IPS-NIHi7 (cell line): ENCODE measurements around the gene WDR33.

ENCODE experiments used
- DNase-seq: peaks from one replicate; pipeline ENCODE4 v3.0.0; 2012; ENCODE audit warnings: mixed read lengths; ENCODE audit errors: extremely low spot score

WDR33 gene

GRCh38 chr2:127719301-127720218 lies 91.4 kb downstream of the WDR33 start:
- DNase-seq = no peak

DNA sequence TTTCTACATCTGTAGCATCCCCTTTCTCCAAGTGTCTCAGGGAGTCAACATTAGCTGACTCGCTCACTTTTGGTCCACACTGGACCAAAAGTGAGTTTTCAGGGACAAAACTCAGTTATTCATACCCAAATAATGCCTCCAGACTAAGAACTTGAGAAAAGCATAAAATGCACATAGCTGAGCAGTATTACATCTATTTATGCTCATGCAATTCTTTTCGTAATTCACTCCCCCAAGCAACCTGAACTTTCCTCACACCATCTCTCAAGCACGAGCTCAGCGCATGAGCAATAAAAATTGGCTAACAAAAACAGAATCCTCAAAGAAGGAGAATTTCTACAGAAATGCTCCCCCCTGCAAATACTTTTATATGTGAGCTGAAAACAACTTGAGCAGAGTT lies 92.7 kb downstream of the WDR33 start:
- DNase-seq = no peak

GRCh38 chr2:127715778-127716449 lies 95.1 kb downstream of the WDR33 start:
- DNase-seq = no peak

DNA sequence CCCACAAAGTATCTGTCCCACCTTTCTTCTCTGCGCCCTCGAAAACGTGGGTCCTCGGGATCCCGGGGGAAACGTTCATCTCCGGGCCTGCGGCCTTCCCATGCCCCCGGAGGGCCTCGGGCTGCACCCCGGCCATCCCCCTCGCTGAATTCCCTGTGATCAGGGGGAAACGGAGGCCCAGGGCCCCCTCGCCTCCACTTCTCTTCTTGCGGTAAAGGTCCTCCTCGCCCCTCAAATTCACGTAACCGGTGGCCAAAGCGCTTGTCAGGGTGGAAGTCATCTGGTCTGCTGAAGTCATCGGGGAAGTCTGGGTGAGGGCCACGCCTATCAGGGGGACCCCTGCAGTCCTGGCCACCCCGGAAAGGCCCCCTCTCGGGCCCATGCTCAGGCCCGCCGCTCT lies 97.4 kb downstream of the WDR33 start:
- DNase-seq = no peak

DNA sequence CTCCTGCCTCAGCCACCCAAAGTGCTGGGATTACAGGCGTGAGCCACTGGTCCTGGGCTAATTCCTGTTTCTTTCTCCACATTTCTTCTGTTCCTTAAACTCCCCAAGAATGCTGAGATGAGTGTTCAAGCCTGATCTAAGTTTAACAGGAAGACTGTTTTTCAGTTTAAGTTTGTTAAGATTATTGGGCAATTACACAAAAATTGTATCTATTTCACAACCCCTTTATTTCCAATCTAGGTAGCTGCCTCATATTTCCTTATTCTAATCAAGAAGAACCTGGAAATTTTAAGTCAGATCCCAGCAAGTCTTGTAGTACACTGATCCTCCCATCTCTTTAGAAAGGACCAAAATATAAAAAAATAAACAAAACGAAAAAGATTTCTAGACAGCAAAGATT lies 98.0 kb downstream of the WDR33 start:
- DNase-seq = no peak

DNA sequence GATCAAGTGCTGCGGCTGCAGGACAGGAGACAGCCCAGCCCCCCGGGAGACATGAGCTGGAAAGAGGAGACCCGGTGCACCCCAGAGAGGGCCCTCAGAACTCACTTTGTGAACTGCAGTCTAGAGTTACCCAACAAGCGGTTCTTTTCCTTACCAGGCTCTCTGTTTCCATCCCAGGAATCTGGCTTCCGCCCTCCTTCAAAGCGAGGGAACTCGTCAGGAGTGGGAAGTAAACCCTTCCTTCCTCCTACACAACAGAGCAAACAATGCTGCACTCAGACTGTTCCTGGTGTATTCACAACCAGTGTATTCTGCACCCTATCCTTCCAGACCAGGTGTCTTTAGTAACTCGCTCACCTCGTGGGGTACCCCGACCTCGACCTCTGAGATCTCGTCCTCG lies 101.6 kb downstream of the WDR33 start:
- DNase-seq = no peak

- DNase-seq = peak; percentile 3
Measured at GRCh38 chr2:127707890-127708648, 102.9 kb downstream of the WDR33 start.

DNA sequence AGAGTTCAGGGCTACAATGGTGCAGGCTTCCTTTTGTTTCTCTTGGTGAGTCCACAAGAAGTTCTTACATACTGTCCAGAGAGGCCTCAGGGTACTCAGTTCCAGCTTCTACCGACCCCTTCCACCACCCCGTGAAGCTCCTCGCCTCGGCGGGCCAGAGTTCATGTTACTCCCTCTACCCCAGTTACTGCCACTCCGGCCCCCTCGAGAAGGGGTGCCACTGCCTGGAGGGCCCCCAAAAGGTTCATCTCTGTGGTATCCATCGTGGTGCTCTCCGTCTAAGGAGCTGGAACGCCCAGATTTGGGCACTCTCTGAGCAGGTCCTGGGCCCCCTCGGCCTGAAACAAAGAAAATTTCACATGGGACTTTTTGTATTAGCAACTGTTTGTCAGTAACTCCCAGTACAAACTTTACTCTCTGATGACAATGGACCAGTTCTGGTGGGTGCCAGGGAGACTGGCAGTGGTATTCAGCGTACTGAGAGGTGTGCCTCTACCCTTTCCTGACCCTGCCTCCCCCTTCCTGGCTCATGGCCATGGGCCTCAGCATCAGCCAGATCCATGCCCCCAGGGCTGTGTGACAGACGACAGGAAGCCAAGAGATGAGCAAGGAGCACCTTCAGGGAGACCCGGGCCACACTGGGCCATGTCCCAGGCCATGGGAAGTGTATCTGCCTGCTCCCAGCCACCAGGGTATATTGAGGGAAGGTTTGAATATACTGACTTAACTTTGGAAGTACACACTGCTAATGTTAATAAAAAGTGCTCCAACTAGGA lies 104.6 kb downstream of the WDR33 start:
- DNase-seq = peak; percentile 7

DNA sequence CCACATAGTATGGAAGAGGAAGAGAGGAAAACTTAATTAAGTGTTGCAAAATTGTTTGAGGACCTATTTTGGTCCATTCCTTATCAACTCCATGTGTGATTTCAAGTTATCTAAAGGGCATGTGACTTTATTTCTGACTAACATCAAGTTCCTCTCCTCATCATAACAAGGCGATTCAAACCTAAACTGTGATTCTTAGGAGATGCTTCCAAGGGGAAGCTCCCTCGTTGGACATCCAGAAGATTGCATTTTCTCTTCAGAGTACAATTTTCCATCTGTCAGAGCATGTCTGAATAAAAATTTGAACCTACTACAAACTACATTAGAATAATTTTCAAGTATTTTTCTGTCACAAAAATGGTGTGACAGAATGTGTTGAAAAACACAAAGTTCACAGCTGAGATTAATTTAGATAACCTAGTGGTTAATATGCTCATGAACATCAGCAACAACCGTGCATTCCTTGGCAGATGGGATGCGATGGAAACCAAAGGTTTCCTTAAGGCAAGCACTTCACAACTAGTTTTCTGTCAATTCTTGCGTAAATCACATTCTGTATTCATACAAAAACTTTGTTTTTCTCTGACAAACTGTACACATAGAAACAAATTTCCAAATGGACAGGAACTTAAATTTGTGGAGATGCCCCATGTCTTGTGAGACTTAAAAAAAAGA lies 105.4 kb downstream of the WDR33 start:
- no peak for DNase-seq

- no peak for DNase-seq
Measured at GRCh38 chr2:127704641-127705390, 106.2 kb downstream of the WDR33 start.

DNA sequence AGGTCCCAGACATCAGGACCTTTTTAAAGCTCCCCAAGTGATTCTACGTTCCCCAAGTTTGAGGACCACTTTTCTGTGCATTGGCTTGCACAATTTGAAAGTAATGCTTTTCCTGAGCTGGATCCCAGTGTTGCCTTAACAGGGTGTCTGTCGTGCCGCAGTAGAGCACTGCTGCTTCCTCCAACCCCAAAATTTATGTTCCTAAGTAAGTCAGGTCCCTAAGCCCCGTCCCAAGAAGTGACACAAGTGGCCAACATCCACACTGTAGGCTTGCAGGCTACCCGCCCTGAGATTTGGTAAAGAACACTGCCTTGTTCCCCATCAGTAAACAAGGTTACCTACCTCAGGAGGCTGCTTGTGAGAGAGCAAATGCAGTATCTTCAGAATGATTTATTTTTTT lies 107.7 kb downstream of the WDR33 start:
- peak; percentile 8 for DNase-seq

- peak; percentile 7 for DNase-seq
Measured at GRCh38 chr2:127702395-127703009, 108.5 kb downstream of the WDR33 start.

GRCh38 chr2:127701651-127702394 lies 109.1 kb downstream of the WDR33 start:
- peak; percentile 84 for DNase-seq

GRCh38 chr2:127701193-127701650 lies 109.7 kb downstream of the WDR33 start, which contains the start of gene SFT2D3:
SFT2D3 (plus strand) TSS chr2:127701497; CDS start chr2:127701529, 32 bp downstream.
- DNase-seq = peak; percentile 95

- DNase-seq = peak; percentile 60
Measured at GRCh38 chr2:127700527-127701192, 110.3 kb downstream of the WDR33 start.

- peak; percentile 3 for DNase-seq
Measured at GRCh38 chr2:127698553-127699355, 112.2 kb downstream of the WDR33 start.

DNA sequence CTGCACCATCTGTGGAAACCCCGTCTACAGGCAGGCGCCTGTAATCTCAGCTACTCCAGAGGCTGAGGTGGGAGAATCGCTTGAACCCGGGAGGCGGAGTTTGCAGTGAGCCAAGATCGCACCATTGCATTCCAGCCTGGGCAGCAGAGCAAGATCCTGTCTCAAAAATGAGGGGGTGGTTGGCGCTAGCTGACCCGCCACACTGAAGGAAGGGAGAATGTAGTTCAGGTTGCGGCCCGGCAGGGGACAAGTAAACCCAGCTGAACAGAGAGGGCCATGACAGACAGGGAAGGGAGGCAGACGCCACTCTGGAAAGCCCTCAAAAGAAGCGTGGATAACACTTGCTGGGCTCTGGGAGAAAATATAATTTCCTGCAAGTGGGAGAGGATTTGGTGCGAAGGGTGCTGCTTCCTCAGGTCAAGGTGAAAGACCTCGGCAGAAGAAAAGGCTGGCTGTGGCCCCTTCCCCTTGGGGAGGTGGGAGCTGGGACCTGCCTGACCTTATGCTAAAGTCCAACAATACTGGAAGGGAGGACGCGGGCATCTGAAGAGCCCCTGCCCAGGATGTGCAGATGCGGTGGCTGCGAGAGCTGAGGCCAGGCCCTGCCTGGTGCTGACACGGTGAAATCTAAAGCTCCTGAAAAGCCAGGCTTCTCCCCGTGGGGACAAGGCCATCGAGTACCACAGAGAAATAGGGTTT lies 113.3 kb downstream of the WDR33 start:
- peak; percentile 5 for DNase-seq
